HepG2 (cell line): ENCODE results near the gene LSM10. TPM values are rescaled to one million over a fixed set of nuclear protein-coding genes. Genes with fewer than 3 reads are reported as not detected.

Experiments used
- ARNT2 ChIP-seq: sonication (generic); formaldehyde crosslinking; IDR thresholded peaks from 2 replicates; pipeline ENCODE4 v1.8.0; 2022; ENCODE audit warnings: mild to moderate bottlenecking, low read depth, missing genetic modification reagents, moderate library complexity
- CHD2 ChIP-seq: IDR thresholded peaks from 2 replicates; pipeline ENCODE4 v1.6.1; 2011; ENCODE audit warnings: low read depth, low read length, improper control_type of control experiment
- E2F1 ChIP-seq: sonication (generic); formaldehyde crosslinking; IDR thresholded peaks from 2 replicates; pipeline ENCODE4 v1.5.0; 2020; ENCODE audit warnings: missing genetic modification reagents
- FOXK2 ChIP-seq: fragments of 450-650 bp; IDR thresholded peaks from 2 replicates; pipeline ENCODE4 v1.6.1; 2016
- GATAD2A ChIP-seq: IDR thresholded peaks from 2 replicates; pipeline ENCODE4 v1.6.1; 2016
- HMGA1 ChIP-seq: sonication (generic); formaldehyde crosslinking; conservative IDR thresholded peaks from 2 replicates; pipeline ENCODE4 v1.4.0; 2020; ENCODE audit warnings: missing genetic modification reagents
- MLLT10 ChIP-seq: sonication (generic); formaldehyde crosslinking; IDR thresholded peaks from 2 replicates; pipeline ENCODE4 v1.4.0; 2020; ENCODE audit warnings: missing genetic modification reagents
- MYC ChIP-seq: sonication (generic); formaldehyde crosslinking; IDR thresholded peaks from 2 replicates; pipeline ENCODE4 v1.9.0; 2021; ENCODE audit warnings: missing genetic modification reagents, borderline replicate concordance
- ONECUT2 ChIP-seq: sonication (generic); formaldehyde crosslinking; IDR thresholded peaks from 2 replicates; pipeline ENCODE4 v1.4.0; 2020; ENCODE audit warnings: missing genetic modification reagents
- RBFOX2 ChIP-seq: fragments of 200-400 bp; formaldehyde crosslinking; IDR thresholded peaks from 2 replicates; pipeline ENCODE4 v1.6.1; 2017; ENCODE audit warnings: low read depth, mild to moderate bottlenecking, low read length
- RBM39 ChIP-seq: fragments of 200-400 bp; formaldehyde crosslinking; IDR thresholded peaks from one replicate; pipeline ENCODE4 v1.6.1; 2018; ENCODE audit warnings: antibody characterized with exemption, mild to moderate bottlenecking, low read depth, low read length; ENCODE audit not compliant: poor library complexity, severe bottlenecking
- SAP130 ChIP-seq: IDR thresholded peaks from 2 replicates; pipeline ENCODE4 v1.6.1; 2016; ENCODE audit warnings: low read depth
- SMAD3 ChIP-seq: sonication (generic); formaldehyde crosslinking; IDR thresholded peaks from 2 replicates; pipeline ENCODE4 v1.4.0; 2020; ENCODE audit warnings: missing genetic modification reagents
- SOX5 ChIP-seq: IDR thresholded peaks from 2 replicates; pipeline ENCODE4 v1.6.1; 2016; ENCODE audit warnings: borderline replicate concordance
- TERF1 ChIP-seq: sonication (generic); formaldehyde crosslinking; IDR thresholded peaks from 2 replicates; pipeline ENCODE4 v1.8.0; 2022; ENCODE audit warnings: mild to moderate bottlenecking, missing genetic modification reagents, moderate library complexity
- TGIF2 ChIP-seq: IDR thresholded peaks from 2 replicates; pipeline ENCODE4 v1.6.1; 2016; ENCODE audit warnings: control low read depth, missing compliant biosample characterization
- WIZ ChIP-seq: sonication (generic); formaldehyde crosslinking; IDR thresholded peaks from 2 replicates; pipeline ENCODE4 v1.5.1; 2020; ENCODE audit warnings: mild to moderate bottlenecking, missing genetic modification reagents
- ZNF264 ChIP-seq: sonication (generic); formaldehyde crosslinking; IDR thresholded peaks from 2 replicates; pipeline ENCODE4 v1.4.0; 2020; ENCODE audit warnings: missing genetic modification reagents
- ZNF431 ChIP-seq: sonication (generic); formaldehyde crosslinking; IDR thresholded peaks from 2 replicates; pipeline ENCODE4 v1.9.0; 2022; ENCODE audit warnings: missing genetic modification reagents, low read depth, mild to moderate bottlenecking, borderline replicate concordance
- ZNF44 ChIP-seq: sonication (generic); formaldehyde crosslinking; IDR thresholded peaks from 2 replicates; pipeline ENCODE4 v1.5.1; 2020; ENCODE audit warnings: mild to moderate bottlenecking, missing genetic modification reagents
- ZNF460 ChIP-seq: sonication (generic); formaldehyde crosslinking; IDR thresholded peaks from 2 replicates; pipeline ENCODE4 v1.5.1; 2020; ENCODE audit warnings: missing genetic modification reagents, mild to moderate bottlenecking, borderline replicate concordance
- ZNF562 ChIP-seq: sonication (generic); formaldehyde crosslinking; IDR thresholded peaks from 2 replicates; pipeline ENCODE4 v1.8.0; 2022; ENCODE audit warnings: missing genetic modification reagents, borderline replicate concordance
- ZNF644 ChIP-seq: IDR thresholded peaks from 2 replicates; pipeline ENCODE4 v1.6.1; 2016; ENCODE audit warnings: low read depth
- ZNF816 ChIP-seq: sonication (generic); formaldehyde crosslinking; IDR thresholded peaks from 2 replicates; pipeline ENCODE4 v1.8.0; 2022; ENCODE audit warnings: missing genetic modification reagents, mild to moderate bottlenecking, borderline replicate concordance
- polyA plus RNA-seq, 8 experiments: library from polyadenylated mRNA; depleted of rRNA in 3 of 8; stranded (reverse) in 7 of 8; unstranded in 1 of 8; fragments of >200 nt; fragmentation: Illumina TruSeq in 4 of 8; extraction: Trizol in 4 of 8; gene quantifications; 2 replicates each; pipeline versions ENCODE4 v1.2.1 to v1.2.3, GENCODE V29; 2011 to 2016; ENCODE audit warnings: low read depth in 4 of 8, missing spikeins in 1 of 8, mixed read lengths in 1 of 8; ENCODE audit not compliant: insufficient read depth in 1 of 8
- total RNA-seq, 5 experiments: library from RNA; depleted of rRNA; stranded (reverse); fragments of >200 nt; fragmentation: Illumina TruSeq; extraction: Trizol; gene quantifications; 2 replicates each; pipeline ENCODE4 v1.2.3, GENCODE V29; 2016; ENCODE audit warnings: low read depth in 1 of 5
- TF ChIP-seq, protein P1 (sequence below): sonication (generic); formaldehyde crosslinking; IDR thresholded peaks from 2 replicates; pipeline ENCODE4 v1.4.0; 2020; ENCODE audit warnings: missing genetic modification reagents, borderline replicate concordance
- TF ChIP-seq, protein P2 (sequence below): sonication (generic); formaldehyde crosslinking; IDR thresholded peaks from 2 replicates; pipeline ENCODE4 v1.5.0; 2020; ENCODE audit warnings: missing genetic modification reagents, mild to moderate bottlenecking, borderline replicate concordance

The LSM10 gene
- total and polyA plus RNA-seq, 2 of the 13 experiments (the other 11 are each of a cell fraction or from before 2014, with no cell fraction given), result 14.0 to 52.0 TPM

DNA sequence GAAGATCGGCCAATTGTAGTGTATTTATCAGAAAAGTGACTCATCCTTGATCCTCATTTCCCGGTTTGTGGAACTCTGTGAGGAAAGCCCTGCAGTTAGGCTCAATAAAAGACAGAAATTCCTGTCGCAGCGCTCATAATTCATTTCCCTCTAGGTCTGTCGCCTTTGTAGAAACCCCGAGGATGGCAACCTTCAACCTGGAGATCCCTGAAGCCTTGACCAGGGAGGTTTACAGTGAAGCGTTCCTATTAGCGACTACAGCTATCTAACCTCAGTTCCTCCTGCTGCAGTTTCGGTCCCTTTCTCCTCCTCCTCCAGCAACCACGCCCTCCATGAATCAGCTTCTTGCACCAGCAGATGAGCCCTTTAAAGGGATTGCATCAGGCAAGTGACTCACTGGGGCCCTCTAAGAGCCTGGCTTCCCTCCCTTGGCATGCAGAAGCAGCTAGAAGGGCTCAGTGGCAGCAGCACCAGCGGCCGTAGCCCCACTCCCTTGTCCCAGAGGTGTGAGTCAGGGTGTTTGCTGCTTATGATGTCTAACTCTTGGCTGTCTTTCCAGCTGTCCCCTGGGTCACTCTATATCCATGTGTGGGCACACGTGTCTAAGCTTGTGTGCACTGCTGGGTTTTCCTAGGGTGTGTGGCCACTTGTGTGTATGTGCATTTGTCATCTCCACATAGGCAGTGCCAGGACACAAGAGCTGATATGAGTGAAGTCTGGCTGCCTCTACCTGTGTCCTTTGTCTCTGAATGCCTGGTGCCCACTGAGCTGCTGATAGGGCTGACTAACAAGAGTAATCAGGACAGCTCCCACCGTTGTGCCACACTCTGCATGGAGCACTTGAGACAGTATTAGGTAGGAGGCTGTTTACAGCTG is 11.2 kb downstream of the LSM10 start (continued):
- TF ChIP-seq TERF1 (CRISPR knock-in tag), result no peak
- peak; percentile 67 for TF ChIP-seq RBFOX2
- no peak; the same call in 1 of the 2 replicates for TF ChIP-seq TGIF2 (CRISPR knock-in tag)
- TF ChIP-seq, protein P1, sequence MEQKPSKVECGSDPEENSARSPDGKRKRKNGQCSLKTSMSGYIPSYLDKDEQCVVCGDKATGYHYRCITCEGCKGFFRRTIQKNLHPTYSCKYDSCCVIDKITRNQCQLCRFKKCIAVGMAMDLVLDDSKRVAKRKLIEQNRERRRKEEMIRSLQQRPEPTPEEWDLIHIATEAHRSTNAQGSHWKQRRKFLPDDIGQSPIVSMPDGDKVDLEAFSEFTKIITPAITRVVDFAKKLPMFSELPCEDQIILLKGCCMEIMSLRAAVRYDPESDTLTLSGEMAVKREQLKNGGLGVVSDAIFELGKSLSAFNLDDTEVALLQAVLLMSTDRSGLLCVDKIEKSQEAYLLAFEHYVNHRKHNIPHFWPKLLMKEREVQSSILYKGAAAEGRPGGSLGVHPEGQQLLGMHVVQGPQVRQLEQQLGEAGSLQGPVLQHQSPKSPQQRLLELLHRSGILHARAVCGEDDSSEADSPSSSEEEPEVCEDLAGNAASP, result peak; percentile 5; the same call in 1 of the 2 replicates
- no peak for TF ChIP-seq ARNT2 (CRISPR knock-in tag)
- no peak; the same call in 1 of the 2 replicates for TF ChIP-seq SMAD3 (CRISPR knock-in tag)
- TF ChIP-seq ZNF264 (CRISPR knock-in tag), result 0 out of 2 replicates have a peak, but pooled peaks have one; percentile 12
- no peak for TF ChIP-seq ZNF562 (CRISPR knock-in tag)
- no peak for TF ChIP-seq ZNF644 (CRISPR knock-in tag)
- TF ChIP-seq, protein P2, sequence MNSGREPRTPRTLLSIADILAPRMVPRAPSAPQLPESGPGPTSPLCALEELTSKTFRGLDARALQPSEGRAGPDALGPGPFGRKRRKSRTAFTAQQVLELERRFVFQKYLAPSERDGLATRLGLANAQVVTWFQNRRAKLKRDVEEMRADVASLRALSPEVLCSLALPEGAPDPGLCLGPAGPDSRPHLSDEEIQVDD (CRISPR knock-in tag), result no peak
- TF ChIP-seq ZNF44 (CRISPR knock-in tag), result no peak
- TF ChIP-seq CHD2, result no peak
- TF ChIP-seq WIZ, result no peak
- TF ChIP-seq FOXK2, result no peak
- peak; percentile 56 for TF ChIP-seq SOX5 (CRISPR knock-in tag)
- TF ChIP-seq HMGA1 (CRISPR knock-in tag), result no peak
- TF ChIP-seq ZNF431, result no peak
- peak; percentile 11; the same call in 1 of the 2 replicates for TF ChIP-seq E2F1 (CRISPR knock-in tag)
- TF ChIP-seq GATAD2A (CRISPR knock-in tag), result peak; percentile 73; the same call in 1 of the 2 replicates
- no peak for TF ChIP-seq MLLT10 (CRISPR knock-in tag)
- TF ChIP-seq RBM39, result no peak
- TF ChIP-seq SAP130 (CRISPR knock-in tag), result peak; percentile 86
- peak; percentile 69; the same call in 1 of the 2 replicates for TF ChIP-seq MYC (CRISPR knock-in tag)
- TF ChIP-seq ONECUT2 (CRISPR knock-in tag), result no peak
- TF ChIP-seq ZNF816 (CRISPR knock-in tag), result no peak
- no peak for TF ChIP-seq ZNF460
